ENCODE results near the gene FLRT2.

FLRT2 gene

DNA sequence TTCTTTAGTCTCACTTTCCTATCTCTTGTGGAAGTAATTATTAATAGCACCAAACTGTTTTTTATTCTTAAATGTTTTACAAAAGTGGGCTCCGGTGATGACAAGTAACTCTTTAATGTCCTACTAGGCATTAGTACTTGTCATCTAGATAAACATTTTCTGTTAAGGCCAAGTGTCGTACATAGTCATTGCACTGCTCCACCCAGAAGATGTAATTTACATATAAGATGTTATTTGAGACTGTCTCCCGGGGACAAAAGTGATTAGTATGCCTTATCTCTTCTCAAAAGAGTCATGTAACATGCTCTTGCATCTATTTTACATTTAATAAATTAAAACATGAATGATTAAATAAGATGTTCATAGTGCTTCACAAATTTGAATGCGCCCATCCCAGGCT lies 88.4 kb downstream of the FLRT2 start:
- H3K4me2 ChIP-seq (ENCODE audit: low read length) = no peak overlapping the region
- no peaks in the 10 kb centered on the region for H3F3A ChIP-seq (ENCODE audit: insufficient read depth, low read length)
- H3K36me3 ChIP-seq (ENCODE audit: insufficient read depth, low read length) = no peaks in the 10 kb centered on the region
- H2AFZ ChIP-seq (ENCODE audit: low read length) = no peak overlapping the region
- no peaks in the 10 kb centered on the region for H4K20me1 ChIP-seq (ENCODE audit: insufficient read depth, low read length)
- no peaks in the 10 kb centered on the region for H3K9me3 ChIP-seq (ENCODE audit: low read length)
- no peak overlapping the region for H3K4me3 ChIP-seq (ENCODE audit: low read depth, low read length, poor library complexity, severe bottlenecking)
- H3K79me2 ChIP-seq (ENCODE audit: insufficient read depth, low read length) = no peaks in the 10 kb centered on the region
- H3K9ac ChIP-seq (ENCODE audit: low read length) = no peak overlapping the region
- H3K27ac ChIP-seq (ENCODE audit: low read depth, low read length, poor library complexity, severe bottlenecking) = no peak overlapping the region
- H3K27me3 ChIP-seq (ENCODE audit: insufficient read depth, low read length) = no peaks in the 10 kb centered on the region
- no peaks in the 10 kb centered on the region for H3K4me1 ChIP-seq (ENCODE audit: insufficient read depth, low read length, severe bottlenecking)
- TF ChIP-seq EZH2 (IDR thresholded peaks at IDR 0.05; ENCODE audit: borderline replicate concordance, low read length) = no peak
- TF ChIP-seq, protein P1, sequence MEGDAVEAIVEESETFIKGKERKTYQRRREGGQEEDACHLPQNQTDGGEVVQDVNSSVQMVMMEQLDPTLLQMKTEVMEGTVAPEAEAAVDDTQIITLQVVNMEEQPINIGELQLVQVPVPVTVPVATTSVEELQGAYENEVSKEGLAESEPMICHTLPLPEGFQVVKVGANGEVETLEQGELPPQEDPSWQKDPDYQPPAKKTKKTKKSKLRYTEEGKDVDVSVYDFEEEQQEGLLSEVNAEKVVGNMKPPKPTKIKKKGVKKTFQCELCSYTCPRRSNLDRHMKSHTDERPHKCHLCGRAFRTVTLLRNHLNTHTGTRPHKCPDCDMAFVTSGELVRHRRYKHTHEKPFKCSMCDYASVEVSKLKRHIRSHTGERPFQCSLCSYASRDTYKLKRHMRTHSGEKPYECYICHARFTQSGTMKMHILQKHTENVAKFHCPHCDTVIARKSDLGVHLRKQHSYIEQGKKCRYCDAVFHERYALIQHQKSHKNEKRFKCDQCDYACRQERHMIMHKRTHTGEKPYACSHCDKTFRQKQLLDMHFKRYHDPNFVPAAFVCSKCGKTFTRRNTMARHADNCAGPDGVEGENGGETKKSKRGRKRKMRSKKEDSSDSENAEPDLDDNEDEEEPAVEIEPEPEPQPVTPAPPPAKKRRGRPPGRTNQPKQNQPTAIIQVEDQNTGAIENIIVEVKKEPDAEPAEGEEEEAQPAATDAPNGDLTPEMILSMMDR (IDR thresholded peaks at IDR 0.05; ENCODE audit: low read length) = no peak
- no peaks in the 10 kb centered on the region for H3K9me2 ChIP-seq (ENCODE audit: low read depth, low read length)

- Histone ChIP-seq H3K27ac (ENCODE audit: low read depth, low read length, poor library complexity, severe bottlenecking) (no peak overlapping the region), H3K4me2 (ENCODE audit: low read length) (no peak overlapping the region), H2AFZ (ENCODE audit: low read length) (no peak overlapping the region), H3K9ac (ENCODE audit: low read length) (no peak overlapping the region), H4K20me1 (ENCODE audit: insufficient read depth, low read length) (no peaks in the 10 kb centered on the region), H3F3A (ENCODE audit: insufficient read depth, low read length) (no peaks in the 10 kb centered on the region), H3K4me1 (ENCODE audit: insufficient read depth, low read length, severe bottlenecking) (no peaks in the 10 kb centered on the region), H3K79me2 (ENCODE audit: insufficient read depth, low read length) (no peaks in the 10 kb centered on the region), H3K36me3 (ENCODE audit: insufficient read depth, low read length) (no peaks in the 10 kb centered on the region), H3K9me2 (ENCODE audit: low read depth, low read length) (no peaks in the 10 kb centered on the region), H3K9me3 (ENCODE audit: low read length) (no peaks in the 10 kb centered on the region), H3K4me3 (ENCODE audit: low read depth, low read length, poor library complexity, severe bottlenecking) (no peak overlapping the region), H3K27me3 (ENCODE audit: insufficient read depth, low read length) (no peaks in the 10 kb centered on the region)
- TF ChIP-seq, protein P1 (IDR thresholded peaks at IDR 0.05; ENCODE audit: low read length) = no peak
- TF ChIP-seq EZH2 (IDR thresholded peaks at IDR 0.05; ENCODE audit: borderline replicate concordance, low read length) = no peak
Observed at GRCh38 chr14:85618978-85619377, 89.0 kb downstream of the FLRT2 start.

DNA sequence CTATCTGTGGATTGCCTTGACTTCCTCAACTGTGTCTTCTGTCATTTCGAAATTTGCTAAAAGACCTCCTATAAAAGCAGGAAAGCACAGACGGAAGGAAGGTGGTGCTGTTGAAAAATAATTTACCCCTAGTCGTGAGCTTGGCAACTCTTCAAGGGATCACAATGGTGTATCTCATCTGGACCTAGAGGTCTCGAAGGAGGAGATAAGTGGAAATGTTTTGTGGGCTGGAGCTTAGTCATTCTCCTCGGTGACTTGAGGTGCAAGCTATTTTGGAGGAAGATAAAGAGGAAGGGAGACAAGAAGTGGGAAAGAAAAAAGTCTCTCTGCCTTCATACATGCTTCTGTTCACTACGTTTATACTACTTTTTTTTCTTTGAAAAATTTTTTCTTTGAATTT lies 89.9 kb downstream of the FLRT2 start:
- TF ChIP-seq, protein P1 (IDR thresholded peaks at IDR 0.05; ENCODE audit: low read length) = no peak
- TF ChIP-seq EZH2 (IDR thresholded peaks at IDR 0.05; ENCODE audit: borderline replicate concordance, low read length) = no peak
- Histone ChIP-seq H3K9ac (ENCODE audit: low read length) (no peak overlapping the region), H3K4me2 (ENCODE audit: low read length) (no peak overlapping the region), H3K36me3 (ENCODE audit: insufficient read depth, low read length) (no peaks in the 10 kb centered on the region), H3K9me3 (ENCODE audit: low read length) (no peaks in the 10 kb centered on the region), H4K20me1 (ENCODE audit: insufficient read depth, low read length) (no peaks in the 10 kb centered on the region), H3K4me1 (ENCODE audit: insufficient read depth, low read length, severe bottlenecking) (no peaks in the 10 kb centered on the region), H3K27me3 (ENCODE audit: insufficient read depth, low read length) (no peaks in the 10 kb centered on the region), H3K4me3 (ENCODE audit: low read depth, low read length, poor library complexity, severe bottlenecking) (no peak overlapping the region), H3F3A (ENCODE audit: insufficient read depth, low read length) (no peaks in the 10 kb centered on the region), H3K9me2 (ENCODE audit: low read depth, low read length) (no peaks in the 10 kb centered on the region), H2AFZ (ENCODE audit: low read length) (no peak overlapping the region), H3K27ac (ENCODE audit: low read depth, low read length, poor library complexity, severe bottlenecking) (no peak overlapping the region), H3K79me2 (ENCODE audit: insufficient read depth, low read length) (no peaks in the 10 kb centered on the region)
